ENCODE measurements around the gene OFD1. TPM values are rescaled to one million over a fixed set of nuclear protein-coding genes. Genes with fewer than 3 reads are reported as not detected.
"Not testable (repeated sequence)": the region's sequence is repeated elsewhere in the genome, so short reads cannot be mapped to it uniquely, and the experiment has no call there.

The OFD1 gene
- total RNA-seq, 1 donor = 40.1 TPM

DNA sequence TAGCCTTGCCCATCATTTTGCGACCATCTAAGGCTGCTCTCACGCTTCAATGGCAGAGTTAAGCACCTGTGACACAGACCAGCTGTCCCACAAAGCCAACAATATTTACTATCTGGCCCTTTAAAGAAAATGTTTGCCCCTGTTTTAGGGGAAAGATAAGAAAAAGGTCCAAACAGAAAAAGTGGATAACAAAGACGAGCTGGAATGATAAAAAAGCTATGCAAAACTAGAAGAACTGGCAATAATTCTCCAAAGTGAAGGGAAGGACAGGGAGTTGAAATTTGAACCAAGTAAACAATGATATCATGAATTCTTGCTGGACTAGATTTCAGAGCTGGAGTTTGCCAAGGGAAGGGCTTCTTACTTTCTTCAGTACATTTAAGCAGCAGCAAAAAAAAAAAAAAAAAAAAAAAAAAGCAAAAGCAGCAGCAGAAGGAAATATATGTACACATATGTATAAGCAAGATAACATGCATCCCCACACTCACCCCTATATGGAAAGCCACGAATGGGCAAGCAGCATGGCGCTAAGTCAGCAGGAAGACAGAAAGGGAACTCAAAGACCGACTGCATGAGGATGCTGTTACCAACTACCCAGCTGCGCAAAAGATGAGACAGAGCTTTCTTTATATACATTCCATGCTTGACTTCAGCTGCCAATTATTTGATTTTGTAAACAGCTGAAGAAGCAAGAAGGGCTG is 12.6 kb upstream of the OFD1 start:
- H3K27me3 ChIP-seq (ENCODE audit: insufficient read depth, low read length) = no peaks in the 10 kb centered on the region
- H3K4me1 ChIP-seq (ENCODE audit: insufficient read depth, low read length) = peaks cover 19% of the 10 kb centered on the region

GRCh38 chrX:13724878-13725277 is 9.7 kb upstream of the OFD1 start:
- not testable (repeated sequence) for H3K4me1 ChIP-seq (ENCODE audit: insufficient read depth, low read length); H3K9me3 ChIP-seq (ENCODE audit: low read depth, low read length); H3K4me3 ChIP-seq (ENCODE audit: low read length); H3K27me3 ChIP-seq (ENCODE audit: insufficient read depth, low read length)

More for the DNA sequence above, 12.6 kb upstream of the OFD1 start:
- H3K9me3 ChIP-seq (ENCODE audit: low read depth, low read length) = no peaks in the 10 kb centered on the region
- H3K4me3 ChIP-seq (ENCODE audit: low read length) = no peak overlapping the region

DNA sequence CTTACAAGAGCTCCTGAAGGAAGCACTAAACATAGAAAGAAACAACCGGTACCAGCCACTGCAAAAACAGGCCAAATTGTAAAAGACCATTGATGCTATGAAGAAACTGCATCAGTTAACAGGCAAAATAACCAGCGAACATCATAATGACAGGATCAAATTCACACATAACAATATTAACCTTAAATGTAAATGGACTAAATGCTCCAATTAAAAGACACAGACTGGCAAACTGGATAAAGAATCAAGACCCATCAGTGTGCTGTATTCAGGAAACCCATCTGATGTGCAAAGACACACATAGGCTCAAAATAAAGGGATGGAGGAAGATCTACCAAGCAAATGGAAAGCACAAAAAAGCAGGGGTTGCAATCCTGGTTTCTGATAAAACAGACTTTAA is 8.0 kb upstream of the OFD1 start:
- H3K4me3 ChIP-seq (ENCODE audit: low read length); H3K4me1 ChIP-seq (ENCODE audit: insufficient read depth, low read length); H3K9me3 ChIP-seq (ENCODE audit: low read depth, low read length); H3K27me3 ChIP-seq (ENCODE audit: insufficient read depth, low read length): not testable (repeated sequence)

DNA sequence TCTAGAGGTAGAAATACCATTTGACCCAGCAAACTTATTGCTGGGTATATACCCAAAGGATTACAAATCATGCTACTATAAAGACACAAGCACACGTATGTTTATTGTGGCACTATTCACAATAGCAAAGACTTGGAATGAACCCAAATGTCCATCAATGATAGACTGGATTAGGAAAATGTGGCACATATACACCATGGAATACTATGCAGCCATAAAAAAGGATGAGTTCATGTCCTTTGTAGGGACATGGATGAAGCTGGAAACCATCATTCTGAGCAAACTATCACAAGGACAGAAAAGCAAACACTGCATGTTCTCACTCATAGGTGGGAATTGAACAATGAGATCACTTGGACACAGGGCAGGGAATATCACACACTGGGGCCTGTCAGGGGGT is 4.0 kb upstream of the OFD1 start:
- H3K27me3 ChIP-seq (ENCODE audit: insufficient read depth, low read length); H3K4me3 ChIP-seq (ENCODE audit: low read length); H3K9me3 ChIP-seq (ENCODE audit: low read depth, low read length): not testable (repeated sequence)
- H3K4me1 ChIP-seq (ENCODE audit: insufficient read depth, low read length) = peaks cover 22% of the 10 kb centered on the region

- no peaks in the 10 kb centered on the region for H3K27me3 ChIP-seq (ENCODE audit: insufficient read depth, low read length)
- no peak overlapping the region for H3K4me3 ChIP-seq (ENCODE audit: low read length)
- no peaks in the 10 kb centered on the region for H3K9me3 ChIP-seq (ENCODE audit: low read depth, low read length)
- H3K4me1 ChIP-seq (ENCODE audit: insufficient read depth, low read length) = peaks cover 32% of the 10 kb centered on the region
Observed at GRCh38 chrX:13732246-13733067, 2.1 kb upstream of the OFD1 start.

GRCh38 chrX:13733506-13733905 is 1.0 kb upstream of the OFD1 start:
- H3K27me3 ChIP-seq (ENCODE audit: insufficient read depth, low read length) = no peaks in the 10 kb centered on the region
- peak overlapping the region; percentile 78 for H3K4me3 ChIP-seq (ENCODE audit: low read length)
- H3K4me1 ChIP-seq (ENCODE audit: insufficient read depth, low read length) = peaks cover 32% of the 10 kb centered on the region
- no peaks in the 10 kb centered on the region for H3K9me3 ChIP-seq (ENCODE audit: low read depth, low read length)

DNA sequence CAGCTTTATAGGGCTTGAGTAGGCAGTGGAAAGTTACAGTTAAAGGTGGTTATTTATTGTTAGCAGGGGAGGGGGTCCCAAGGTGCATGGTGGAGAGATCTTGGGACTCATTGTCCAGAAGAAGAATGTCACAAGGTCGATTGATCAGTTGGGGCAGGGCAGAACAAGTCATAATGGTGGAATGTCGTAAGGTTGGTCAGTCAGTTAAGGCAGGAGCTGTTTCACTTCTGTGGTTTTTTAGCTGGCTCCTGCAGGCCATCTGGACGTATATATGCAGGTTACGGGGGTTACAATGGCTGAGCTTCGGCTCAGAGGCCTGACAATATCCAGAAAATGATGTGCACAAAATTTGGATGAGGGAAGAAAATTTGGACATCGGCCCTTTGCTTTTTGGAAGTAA is 7.1 kb downstream of the OFD1 start:
- Histone ChIP-seq H3K4me3 (ENCODE audit: low read length) (no peak overlapping the region), H3K4me1 (ENCODE audit: insufficient read depth, low read length) (peaks cover 9% of the 10 kb centered on the region), H3K9me3 (ENCODE audit: low read depth, low read length) (no peaks in the 10 kb centered on the region)

DNA sequence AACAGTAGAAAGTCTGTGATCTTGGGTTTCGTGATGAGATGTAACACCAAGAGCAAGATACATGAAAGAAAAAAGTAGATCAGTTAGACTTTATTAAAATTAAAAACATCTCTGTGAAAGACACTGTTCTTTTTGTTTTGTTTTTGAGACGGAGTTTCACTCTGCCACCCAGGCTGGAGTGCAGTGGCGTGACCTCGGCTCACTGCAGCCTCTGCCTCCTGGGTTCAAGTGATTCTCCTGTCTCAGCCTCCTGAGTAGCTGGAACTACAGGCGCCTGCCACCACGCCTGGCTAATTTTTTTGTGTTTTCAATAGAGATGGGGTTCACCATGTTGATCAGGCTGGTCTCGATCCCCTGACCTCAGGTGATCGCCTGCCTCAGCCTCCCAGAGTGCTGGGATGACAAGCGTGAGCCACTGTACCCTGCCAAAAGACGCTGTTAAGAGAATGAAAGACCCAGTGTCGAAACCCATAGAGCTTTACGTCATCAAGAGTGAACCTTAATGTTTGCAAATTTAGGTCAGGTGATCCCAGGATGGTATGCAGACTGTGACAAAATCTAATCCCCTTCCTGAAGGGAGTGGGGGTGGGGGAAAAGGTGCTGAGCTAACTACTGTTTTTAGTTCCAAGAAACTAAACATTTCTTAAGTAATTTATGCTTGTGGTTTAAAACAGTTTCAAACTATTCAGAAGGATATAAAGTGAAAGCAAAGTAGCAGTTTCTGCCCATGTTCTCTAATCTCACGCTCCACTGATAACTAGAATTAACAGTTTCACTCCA is 8.0 kb downstream of the OFD1 start:
- H3K9me3 ChIP-seq (ENCODE audit: low read depth, low read length) = no peaks in the 10 kb centered on the region
- peaks cover 5% of the 10 kb centered on the region for H3K4me1 ChIP-seq (ENCODE audit: insufficient read depth, low read length)
- H3K27me3 ChIP-seq (ENCODE audit: insufficient read depth, low read length) = no peaks in the 10 kb centered on the region
- no peak overlapping the region for H3K4me3 ChIP-seq (ENCODE audit: low read length)

More for the DNA sequence above, 7.1 kb downstream of the OFD1 start:
- no peaks in the 10 kb centered on the region for H3K27me3 ChIP-seq (ENCODE audit: insufficient read depth, low read length)

- no peaks in the 10 kb centered on the region for H3K9me3 ChIP-seq (ENCODE audit: low read depth, low read length)
Observed at GRCh38 chrX:13747836-13748235, 13.3 kb downstream of the OFD1 start.

DNA sequence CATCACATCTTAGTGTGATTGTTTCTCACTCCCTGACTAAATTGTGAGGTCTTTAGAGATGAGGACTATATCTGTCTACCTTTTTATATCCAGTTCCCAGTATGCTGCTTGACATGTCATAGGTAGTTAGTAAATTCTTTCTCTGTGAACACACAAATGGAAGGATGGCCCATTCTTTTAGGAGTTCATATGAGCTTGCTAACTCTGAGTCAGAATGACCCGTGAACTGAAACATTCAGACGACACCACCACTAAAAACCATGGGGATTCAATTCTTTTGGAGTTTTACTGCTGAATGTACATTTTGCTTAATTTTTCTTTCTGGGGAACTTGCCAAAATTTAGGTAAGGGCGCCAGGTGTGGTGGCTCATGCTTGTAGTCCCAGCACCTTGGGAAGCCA is 13.9 kb downstream of the OFD1 start:
- no peaks in the 10 kb centered on the region for H3K27me3 ChIP-seq (ENCODE audit: insufficient read depth, low read length)
- H3K4me3 ChIP-seq (ENCODE audit: low read length) = no peak overlapping the region
- H3K4me1 ChIP-seq (ENCODE audit: insufficient read depth, low read length) = peaks cover 13% of the 10 kb centered on the region
- H3K9me3 ChIP-seq (ENCODE audit: low read depth, low read length) = no peaks in the 10 kb centered on the region

More at GRCh38 chrX:13747836-13748235, 13.3 kb downstream of the OFD1 start:
- H3K4me1 ChIP-seq (ENCODE audit: insufficient read depth, low read length) = peaks cover 9% of the 10 kb centered on the region
- H3K27me3 ChIP-seq (ENCODE audit: insufficient read depth, low read length) = no peaks in the 10 kb centered on the region
- H3K4me3 ChIP-seq (ENCODE audit: low read length) = no peak overlapping the region

DNA sequence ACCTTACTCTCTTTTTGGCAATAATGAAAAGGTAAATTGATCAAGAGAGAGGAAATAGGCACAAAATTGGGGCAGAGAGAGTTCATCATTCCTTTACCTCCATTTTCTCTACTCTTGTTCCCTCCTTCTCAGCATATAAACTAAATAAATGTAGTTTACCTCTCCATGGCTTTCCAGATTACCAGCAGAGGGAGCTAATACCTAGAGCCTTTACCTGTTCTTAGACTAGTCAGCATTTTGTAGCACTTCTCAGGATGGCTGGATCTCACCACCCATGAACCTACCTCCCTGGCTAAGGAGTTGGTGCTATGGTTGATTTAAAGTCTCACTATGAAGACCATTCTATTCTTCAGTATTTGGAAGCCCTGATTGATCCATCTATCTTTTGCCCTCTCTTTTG is 15.7 kb downstream of the OFD1 start:
- no peaks in the 10 kb centered on the region for H3K27me3 ChIP-seq (ENCODE audit: insufficient read depth, low read length)
- no peaks in the 10 kb centered on the region for H3K9me3 ChIP-seq (ENCODE audit: low read depth, low read length)
- no peak overlapping the region for H3K4me3 ChIP-seq (ENCODE audit: low read length)
- peaks cover 18% of the 10 kb centered on the region for H3K4me1 ChIP-seq (ENCODE audit: insufficient read depth, low read length)

- Histone ChIP-seq H3K27me3 (ENCODE audit: insufficient read depth, low read length) (no peaks in the 10 kb centered on the region), H3K9me3 (ENCODE audit: low read depth, low read length) (no peaks in the 10 kb centered on the region), H3K4me3 (ENCODE audit: low read length) (no peak overlapping the region), H3K4me1 (ENCODE audit: insufficient read depth, low read length) (peaks cover 23% of the 10 kb centered on the region)
Observed at GRCh38 chrX:13750812-13751211, 16.3 kb downstream of the OFD1 start.

DNA sequence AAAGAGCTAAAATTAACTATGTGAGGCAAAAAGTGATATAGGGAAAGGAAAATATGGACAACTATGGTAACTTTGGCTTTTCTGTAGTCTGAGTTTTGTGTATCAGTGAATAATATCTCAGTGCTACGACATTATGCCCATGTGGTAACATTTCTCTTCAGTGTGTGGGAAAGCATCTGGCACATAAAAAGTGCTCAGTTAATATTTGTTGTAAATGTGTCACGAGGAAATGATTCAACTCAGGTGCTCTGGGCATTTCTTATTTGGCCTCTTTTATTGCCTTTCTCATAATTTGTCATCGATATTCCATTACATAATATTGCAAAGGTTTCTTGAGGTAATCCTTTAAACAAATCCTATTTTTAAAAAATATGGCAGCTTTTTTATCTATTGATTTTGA is 17.6 kb downstream of the OFD1 start:
- H3K4me1 ChIP-seq (ENCODE audit: insufficient read depth, low read length) = peaks cover 31% of the 10 kb centered on the region
- no peak overlapping the region for H3K4me3 ChIP-seq (ENCODE audit: low read length)
- H3K9me3 ChIP-seq (ENCODE audit: low read depth, low read length) = no peaks in the 10 kb centered on the region
- H3K27me3 ChIP-seq (ENCODE audit: insufficient read depth, low read length) = no peaks in the 10 kb centered on the region

DNA sequence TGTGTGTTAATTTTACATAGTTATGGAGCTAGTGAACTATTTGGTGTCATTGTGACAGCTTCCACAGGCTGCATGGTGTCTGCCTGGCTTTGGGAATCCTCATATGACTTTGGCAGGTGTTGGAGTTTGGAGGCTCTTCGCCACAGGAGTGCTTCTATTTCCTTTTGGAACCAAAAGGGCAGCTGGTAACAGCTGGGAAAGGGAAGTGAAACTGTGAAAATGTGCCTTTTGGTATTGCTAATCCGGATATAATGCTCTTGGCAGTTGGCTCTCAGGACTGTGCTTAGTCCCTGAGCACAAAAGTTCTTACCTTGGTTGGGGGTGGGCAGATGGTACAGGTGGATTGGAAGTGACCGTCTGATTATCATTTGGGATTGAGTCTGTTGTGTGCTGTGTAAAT is 18.1 kb downstream of the OFD1 start:
- H3K27me3 ChIP-seq (ENCODE audit: insufficient read depth, low read length) = no peaks in the 10 kb centered on the region
- peaks cover 32% of the 10 kb centered on the region for H3K4me1 ChIP-seq (ENCODE audit: insufficient read depth, low read length)
- no peak overlapping the region for H3K4me3 ChIP-seq (ENCODE audit: low read length)
- H3K9me3 ChIP-seq (ENCODE audit: low read depth, low read length) = no peaks in the 10 kb centered on the region

DNA sequence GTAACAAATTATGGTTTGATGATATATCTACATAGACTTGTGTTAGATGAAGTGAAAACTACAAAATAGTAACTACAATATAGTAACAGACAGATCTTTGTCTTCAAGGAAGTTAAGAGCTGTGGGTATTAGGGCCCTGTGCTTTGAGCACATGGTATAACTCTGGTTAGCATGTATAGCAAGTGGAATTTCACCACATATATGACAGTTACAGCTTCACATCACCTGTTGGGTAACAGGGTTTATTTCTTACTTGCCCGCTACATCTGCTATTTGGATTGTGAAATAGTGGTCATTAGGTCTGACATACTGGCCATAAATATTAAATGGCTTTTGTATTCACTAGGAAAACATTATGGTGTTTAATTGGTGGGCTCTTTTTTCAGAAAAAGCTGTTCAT is 20.2 kb downstream of the OFD1 start:
- Histone ChIP-seq H3K27me3 (ENCODE audit: insufficient read depth, low read length) (no peaks in the 10 kb centered on the region), H3K9me3 (ENCODE audit: low read depth, low read length) (no peaks in the 10 kb centered on the region), H3K4me1 (ENCODE audit: insufficient read depth, low read length) (peaks cover 49% of the 10 kb centered on the region), H3K4me3 (ENCODE audit: low read length) (no peak overlapping the region)
